ENCODE measurements around the gene SQSTM1.
A peak's percentile ranks its signal among the peaks of the same experiment; 100 is the strongest.

The SQSTM1 gene

GRCh38 chr5:179802950-179803562 is 17.6 kb upstream of the SQSTM1 start:
- no peak overlapping the region for H3K27ac ChIP-seq
- no peak for TF ChIP-seq CTCF (IDR thresholded peaks at IDR 0.05)
- no peak for DNase-seq (ENCODE audit: low spot score)
- no peak overlapping the region for H3K4me3 ChIP-seq

GRCh38 chr5:179803651-179804554 is 16.8 kb upstream of the SQSTM1 start:
- Histone ChIP-seq H3K27ac (peak overlapping the region in 1 of 2 donors; percentile 1), H3K4me3 (no peak overlapping the region)
- no peak for TF ChIP-seq CTCF (IDR thresholded peaks at IDR 0.05)
- DNase-seq (ENCODE audit: low spot score) = no peak

GRCh38 chr5:179804555-179804947 is 16.2 kb upstream of the SQSTM1 start:
- Histone ChIP-seq H3K4me3 (no peak overlapping the region), H3K27ac (no peak overlapping the region)
- no peak for DNase-seq (ENCODE audit: low spot score)
- no peak for TF ChIP-seq CTCF (IDR thresholded peaks at IDR 0.05)

GRCh38 chr5:179805070-179805528 is 15.6 kb upstream of the SQSTM1 start:
- DNase-seq (ENCODE audit: low spot score) = no peak
- H3K27ac ChIP-seq = peak overlapping the region; percentile 79 to 96
- no peak for TF ChIP-seq CTCF (IDR thresholded peaks at IDR 0.05)
- peak overlapping the region; percentile 92 for H3K4me3 ChIP-seq

- DNase-seq (ENCODE audit: low spot score) = no peak
- no peak for TF ChIP-seq CTCF (IDR thresholded peaks at IDR 0.05)
- H3K4me3 ChIP-seq = peak overlapping the region; percentile 92
- H3K27ac ChIP-seq = peak overlapping the region; percentile 79 to 96
Measured at GRCh38 chr5:179805529-179806249, 15.0 kb upstream of the SQSTM1 start.

GRCh38 chr5:179806250-179807048 is 14.3 kb upstream of the SQSTM1 start, which contains the start of gene MGAT4B:
Gene MGAT4B (minus strand): TSS chr5:179806866. CDS start chr5:179806583, 283 bp downstream.
- H3K4me3 ChIP-seq = peak within 1 kb of the TSS; percentile 92
- H3K27ac ChIP-seq = peak within 1 kb of the TSS; percentile 79 to 96
- TF ChIP-seq CTCF (IDR thresholded peaks at IDR 0.05) = no peak
- DNase-seq (ENCODE audit: low spot score) = no peak
